ENCODE measurements around the gene SLC9A6. TPM values are rescaled to one million over a fixed set of nuclear protein-coding genes. Genes with fewer than 3 reads are reported as not detected.
"Not testable (repeated sequence)": the region's sequence is repeated elsewhere in the genome, so short reads cannot be mapped to it uniquely, and the experiment has no call there.

The SLC9A6 gene
- total and polyA plus RNA-seq, 2 donors: 11.3 to 22.9 TPM

- DNase-seq (ENCODE audit: extremely low spot score): no peak
- Histone ChIP-seq H3K4me1 (ENCODE audit: insufficient read depth) (no peaks in the 10 kb centered on the region), H3K36me3 (ENCODE audit: insufficient read depth) (no peaks in the 10 kb centered on the region), H3K27ac (ENCODE audit: low read depth) (no peak overlapping the region), H3K4me3 (ENCODE audit: low read depth, low read length) (no peak overlapping the region)
- WGBS: 94% methylated on average over 1 of the region's 1 CpG
Observed at GRCh38 chrX:136035663-136036062, 50.4 kb downstream of the SLC9A6 start.

GRCh38 chrX:136039485-136039884 is 54.2 kb downstream of the SLC9A6 start:
- Histone ChIP-seq H3K27ac (ENCODE audit: low read depth) (no peak overlapping the region), H3K36me3 (ENCODE audit: insufficient read depth) (no peaks in the 10 kb centered on the region), H3K4me1 (ENCODE audit: insufficient read depth) (no peaks in the 10 kb centered on the region), H3K4me3 (ENCODE audit: low read depth, low read length) (no peak overlapping the region)
- DNase-seq (ENCODE audit: extremely low spot score): no peak

GRCh38 chrX:136039968-136040367 is 54.7 kb downstream of the SLC9A6 start:
- WGBS: 75% methylated on average over 7 of the region's 7 CpGs
- Histone ChIP-seq H3K36me3 (ENCODE audit: insufficient read depth) (no peaks in the 10 kb centered on the region), H3K4me3 (ENCODE audit: low read depth, low read length) (no peak overlapping the region), H3K4me1 (ENCODE audit: insufficient read depth) (no peaks in the 10 kb centered on the region), H3K27ac (ENCODE audit: low read depth) (no peak overlapping the region)
- DNase-seq (ENCODE audit: extremely low spot score): no peak

- WGBS: 91% methylated on average over 7 of the region's 7 CpGs
- Histone ChIP-seq H3K4me3 (ENCODE audit: low read depth, low read length) (no peak overlapping the region), H3K36me3 (ENCODE audit: insufficient read depth) (no peaks in the 10 kb centered on the region), H3K27ac (ENCODE audit: low read depth) (no peak overlapping the region), H3K4me1 (ENCODE audit: insufficient read depth) (no peaks in the 10 kb centered on the region)
- no peak for DNase-seq (ENCODE audit: extremely low spot score)
Observed at GRCh38 chrX:136041254-136041812, 56.1 kb downstream of the SLC9A6 start.

- no peak overlapping the region for H3K27ac ChIP-seq (ENCODE audit: low read depth)
- H3K4me3 ChIP-seq (ENCODE audit: low read depth, low read length): no peak overlapping the region
- whole genome bisulfite sequencing: 82% methylated on average over 5 of the region's 5 CpGs
- no peaks in the 10 kb centered on the region for H3K36me3 ChIP-seq (ENCODE audit: insufficient read depth)
- no peaks in the 10 kb centered on the region for H3K4me1 ChIP-seq (ENCODE audit: insufficient read depth)
- no peak for DNase-seq (ENCODE audit: extremely low spot score)
Observed at GRCh38 chrX:136045008-136045407, 59.8 kb downstream of the SLC9A6 start.

- Histone ChIP-seq H3K4me3 (ENCODE audit: low read depth, low read length) (no peak overlapping the region), H3K27ac (ENCODE audit: low read depth) (no peak overlapping the region), H3K4me1 (ENCODE audit: insufficient read depth) (no peaks in the 10 kb centered on the region), H3K36me3 (ENCODE audit: insufficient read depth) (no peaks in the 10 kb centered on the region)
- DNase-seq (ENCODE audit: extremely low spot score): no peak
- WGBS: 33% methylated on average over 13 of the region's 13 CpGs
Observed at GRCh38 chrX:136046295-136047015, 61.2 kb downstream of the SLC9A6 start.

GRCh38 chrX:136047016-136047642 is 61.9 kb downstream of the SLC9A6 start:
- no peak overlapping the region for H3K4me3 ChIP-seq (ENCODE audit: low read depth, low read length)
- no peak overlapping the region for H3K27ac ChIP-seq (ENCODE audit: low read depth)
- H3K36me3 ChIP-seq (ENCODE audit: insufficient read depth): no peaks in the 10 kb centered on the region
- WGBS: 24% methylated on average over 2 of the region's 2 CpGs
- no peak for DNase-seq (ENCODE audit: extremely low spot score)
- no peaks in the 10 kb centered on the region for H3K4me1 ChIP-seq (ENCODE audit: insufficient read depth)

- WGBS: 81% methylated on average over 4 of the region's 4 CpGs
- DNase-seq (ENCODE audit: extremely low spot score): no peak
- no peak overlapping the region for H3K27ac ChIP-seq (ENCODE audit: low read depth)
- H3K4me3 ChIP-seq (ENCODE audit: low read depth, low read length): no peak overlapping the region
- no peaks in the 10 kb centered on the region for H3K36me3 ChIP-seq (ENCODE audit: insufficient read depth)
- no peaks in the 10 kb centered on the region for H3K4me1 ChIP-seq (ENCODE audit: insufficient read depth)
Observed at GRCh38 chrX:136047969-136048368, 62.7 kb downstream of the SLC9A6 start.

- Histone ChIP-seq H3K4me3 (ENCODE audit: low read depth, low read length) (no peak overlapping the region), H3K36me3 (ENCODE audit: insufficient read depth) (no peaks in the 10 kb centered on the region), H3K4me1 (ENCODE audit: insufficient read depth) (no peaks in the 10 kb centered on the region), H3K27ac (ENCODE audit: low read depth) (no peak overlapping the region)
- no peak for DNase-seq (ENCODE audit: extremely low spot score)
- WGBS: 89% methylated on average over 1 of the region's 1 CpG
Observed at GRCh38 chrX:136048446-136048845, 63.2 kb downstream of the SLC9A6 start.

GRCh38 chrX:136049608-136050007 is 64.4 kb downstream of the SLC9A6 start:
- H3K36me3 ChIP-seq (ENCODE audit: insufficient read depth): no peaks in the 10 kb centered on the region
- no peak overlapping the region for H3K27ac ChIP-seq (ENCODE audit: low read depth)
- WGBS: 90% methylated on average over 3 of the region's 3 CpGs

GRCh38 chrX:136050875-136051274 is 65.6 kb downstream of the SLC9A6 start:
- not testable (repeated sequence) for H3K4me1 ChIP-seq (ENCODE audit: insufficient read depth); H3K27ac ChIP-seq (ENCODE audit: low read depth)
- WGBS: 89% methylated on average over 6 of the region's 9 CpGs

More at GRCh38 chrX:136049608-136050007, 64.4 kb downstream of the SLC9A6 start:
- DNase-seq (ENCODE audit: extremely low spot score): no peak
- Histone ChIP-seq H3K4me1 (ENCODE audit: insufficient read depth) (no peaks in the 10 kb centered on the region), H3K4me3 (ENCODE audit: low read depth, low read length) (no peak overlapping the region)

GRCh38 chrX:136051611-136052010 is 66.4 kb downstream of the SLC9A6 start:
- H3K4me3 ChIP-seq (ENCODE audit: low read depth, low read length): no peak overlapping the region
- no peaks in the 10 kb centered on the region for H3K4me1 ChIP-seq (ENCODE audit: insufficient read depth)
- H3K27ac ChIP-seq (ENCODE audit: low read depth): no peak overlapping the region
- DNase-seq (ENCODE audit: extremely low spot score): no peak
- no peaks in the 10 kb centered on the region for H3K36me3 ChIP-seq (ENCODE audit: insufficient read depth)
- WGBS: 86% methylated on average over 3 of the region's 3 CpGs

More at GRCh38 chrX:136050875-136051274, 65.6 kb downstream of the SLC9A6 start:
- not testable (repeated sequence) for H3K36me3 ChIP-seq (ENCODE audit: insufficient read depth); H3K4me3 ChIP-seq (ENCODE audit: low read depth, low read length); DNase-seq (ENCODE audit: extremely low spot score)

GRCh38 chrX:136055651-136056221 is 70.5 kb downstream of the SLC9A6 start:
- no peak for DNase-seq (ENCODE audit: extremely low spot score)
- Histone ChIP-seq H3K4me3 (ENCODE audit: low read depth, low read length) (no peak overlapping the region), H3K27ac (ENCODE audit: low read depth) (peak overlapping the region; percentile 73), H3K4me1 (ENCODE audit: insufficient read depth) (no peaks in the 10 kb centered on the region), H3K36me3 (ENCODE audit: insufficient read depth) (no peaks in the 10 kb centered on the region)
- 18% methylated on average over 5 of the region's 5 CpGs for WGBS

- no peak for DNase-seq (ENCODE audit: extremely low spot score)
- WGBS: 22% methylated on average over 4 of the region's 4 CpGs
- Histone ChIP-seq H3K4me1 (ENCODE audit: insufficient read depth) (no peaks in the 10 kb centered on the region), H3K27ac (ENCODE audit: low read depth) (no peak overlapping the region), H3K36me3 (ENCODE audit: insufficient read depth) (no peaks in the 10 kb centered on the region), H3K4me3 (ENCODE audit: low read depth, low read length) (no peak overlapping the region)
Observed at GRCh38 chrX:136057567-136057966, 72.3 kb downstream of the SLC9A6 start.

All from urinary bladder (tissue), 4 donors.